ENCODE data around the gene MAP4K5. TPM values are rescaled to one million over a fixed set of nuclear protein-coding genes. Genes with fewer than 3 reads are reported as not detected.
A peak's percentile ranks its signal among the peaks of the same experiment; 100 is the strongest.

MAP4K5 gene
- total RNA-seq, 1 donor: 134 TPM

- H3K36me3 ChIP-seq (ENCODE audit: insufficient read depth, low read length): no peaks in the 10 kb centered on the region
- no peaks in the 10 kb centered on the region for H3K9me3 ChIP-seq (ENCODE audit: low read depth, low read length)
- no peaks in the 10 kb centered on the region for H3K27me3 ChIP-seq (ENCODE audit: insufficient read depth, low read length)
- TF ChIP-seq CTCF (IDR thresholded peaks at IDR 0.05; ENCODE audit: extremely low read depth, low read depth, low read length): no peak
- no peak overlapping the region for H2AFZ ChIP-seq (ENCODE audit: low read length)
- H3K79me2 ChIP-seq (ENCODE audit: insufficient read depth, low read length): peaks cover 94% of the 10 kb centered on the region
- no peak overlapping the region for H3K4me2 ChIP-seq (ENCODE audit: insufficient read depth, low read length)
- H4K20me1 ChIP-seq (ENCODE audit: insufficient read depth, low read length): peaks cover 30% of the 10 kb centered on the region
- H3K4me3 ChIP-seq (ENCODE audit: insufficient read depth, low read length): no peak overlapping the region
- no peak for DNase-seq (ENCODE audit: insufficient read length, low spot score, missing footprints)
- H3K27ac ChIP-seq (ENCODE audit: low read depth, low read length): no peak overlapping the region
- H3K4me1 ChIP-seq (ENCODE audit: insufficient read depth, low read length): peaks cover 34% of the 10 kb centered on the region
Observed at GRCh38 chr14:50524060-50524459, 8.3 kb downstream of the MAP4K5 start.

DNA sequence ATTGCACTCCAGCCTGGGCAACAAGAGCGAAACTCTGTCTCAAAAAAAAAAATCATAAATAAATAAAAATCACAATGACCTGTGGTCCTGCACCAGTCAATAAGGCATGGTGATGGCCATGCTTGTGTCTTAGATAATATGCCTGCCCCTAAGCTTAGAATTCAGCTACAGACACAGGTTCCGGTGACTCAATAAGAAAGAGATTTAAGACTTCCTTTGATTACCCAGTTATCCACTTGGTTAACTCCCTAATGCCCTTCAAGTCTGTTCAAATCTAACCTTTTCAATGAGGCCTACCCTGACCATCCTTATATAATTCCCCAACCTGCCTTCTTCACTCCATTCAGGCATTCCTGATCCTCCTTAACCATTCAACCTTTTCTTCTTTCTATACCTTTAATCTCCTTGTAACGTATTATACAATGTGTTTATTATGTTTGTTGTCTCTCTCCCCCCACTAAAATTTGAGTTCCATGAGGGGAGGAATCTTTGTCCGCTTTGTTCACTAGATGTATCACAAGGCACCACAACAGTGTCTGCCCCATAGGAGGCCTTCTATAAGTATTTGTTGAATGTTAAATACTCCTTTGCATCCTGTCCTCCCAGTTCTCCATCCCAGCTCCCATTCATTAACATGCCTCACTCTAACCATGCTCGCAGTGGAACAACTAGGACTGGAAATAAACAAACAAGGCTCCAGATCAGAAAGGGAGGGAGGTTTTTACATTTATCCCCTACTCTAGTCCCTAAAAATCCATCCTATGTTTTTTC lies 8.9 kb downstream of the MAP4K5 start:
- H3K27ac ChIP-seq (ENCODE audit: low read depth, low read length): no peak overlapping the region
- H2AFZ ChIP-seq (ENCODE audit: low read length): no peak overlapping the region
- H3K79me2 ChIP-seq (ENCODE audit: insufficient read depth, low read length): peaks cover 92% of the 10 kb centered on the region
- no peaks in the 10 kb centered on the region for H3K36me3 ChIP-seq (ENCODE audit: insufficient read depth, low read length)
- no peak for TF ChIP-seq CTCF (IDR thresholded peaks at IDR 0.05; ENCODE audit: extremely low read depth, low read depth, low read length)
- H3K27me3 ChIP-seq (ENCODE audit: insufficient read depth, low read length): no peaks in the 10 kb centered on the region
- no peak overlapping the region for H3K4me2 ChIP-seq (ENCODE audit: insufficient read depth, low read length)
- H3K4me1 ChIP-seq (ENCODE audit: insufficient read depth, low read length): peaks cover 28% of the 10 kb centered on the region
- no peak for DNase-seq (ENCODE audit: insufficient read length, low spot score, missing footprints)
- H3K4me3 ChIP-seq (ENCODE audit: insufficient read depth, low read length): no peak overlapping the region
- peaks cover 33% of the 10 kb centered on the region for H4K20me1 ChIP-seq (ENCODE audit: insufficient read depth, low read length)
- no peaks in the 10 kb centered on the region for H3K9me3 ChIP-seq (ENCODE audit: low read depth, low read length)

DNA sequence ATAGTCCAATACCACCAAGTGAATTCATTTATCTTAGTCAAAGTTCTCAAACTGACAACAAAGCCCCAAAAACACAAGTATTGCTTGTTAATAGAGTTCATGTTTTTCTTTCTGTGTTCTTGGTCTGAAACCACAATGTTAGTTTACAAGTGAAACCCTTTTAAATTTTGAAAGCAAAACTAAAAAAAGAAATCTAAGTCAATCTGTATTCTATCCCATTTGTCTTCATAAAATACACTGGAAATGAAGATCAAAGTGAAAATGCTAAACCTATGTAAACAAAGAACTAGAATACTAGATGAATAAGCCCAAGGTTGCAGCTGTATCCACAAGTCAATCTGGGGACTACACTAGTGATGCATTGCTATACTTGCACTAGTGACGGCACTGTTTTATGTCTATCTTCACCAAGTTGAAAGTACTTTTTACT lies 10.4 kb downstream of the MAP4K5 start:
- H3K79me2 ChIP-seq (ENCODE audit: insufficient read depth, low read length): peaks cover 94% of the 10 kb centered on the region
- TF ChIP-seq CTCF (IDR thresholded peaks at IDR 0.05; ENCODE audit: extremely low read depth, low read depth, low read length): no peak
- no peaks in the 10 kb centered on the region for H3K9me3 ChIP-seq (ENCODE audit: low read depth, low read length)
- peak overlapping the region; percentile 8 for H3K4me3 ChIP-seq (ENCODE audit: insufficient read depth, low read length)
- peaks cover 20% of the 10 kb centered on the region for H3K4me1 ChIP-seq (ENCODE audit: insufficient read depth, low read length)
- no peaks in the 10 kb centered on the region for H3K27me3 ChIP-seq (ENCODE audit: insufficient read depth, low read length)
- no peaks in the 10 kb centered on the region for H3K36me3 ChIP-seq (ENCODE audit: insufficient read depth, low read length)
- H3K27ac ChIP-seq (ENCODE audit: low read depth, low read length): peak overlapping the region; percentile 94
- H3K4me2 ChIP-seq (ENCODE audit: insufficient read depth, low read length): peak overlapping the region; percentile 66
- H2AFZ ChIP-seq (ENCODE audit: low read length): no peak overlapping the region
- peak; percentile 60 for DNase-seq (ENCODE audit: insufficient read length, low spot score, missing footprints)
- peaks cover 38% of the 10 kb centered on the region for H4K20me1 ChIP-seq (ENCODE audit: insufficient read depth, low read length)

DNA sequence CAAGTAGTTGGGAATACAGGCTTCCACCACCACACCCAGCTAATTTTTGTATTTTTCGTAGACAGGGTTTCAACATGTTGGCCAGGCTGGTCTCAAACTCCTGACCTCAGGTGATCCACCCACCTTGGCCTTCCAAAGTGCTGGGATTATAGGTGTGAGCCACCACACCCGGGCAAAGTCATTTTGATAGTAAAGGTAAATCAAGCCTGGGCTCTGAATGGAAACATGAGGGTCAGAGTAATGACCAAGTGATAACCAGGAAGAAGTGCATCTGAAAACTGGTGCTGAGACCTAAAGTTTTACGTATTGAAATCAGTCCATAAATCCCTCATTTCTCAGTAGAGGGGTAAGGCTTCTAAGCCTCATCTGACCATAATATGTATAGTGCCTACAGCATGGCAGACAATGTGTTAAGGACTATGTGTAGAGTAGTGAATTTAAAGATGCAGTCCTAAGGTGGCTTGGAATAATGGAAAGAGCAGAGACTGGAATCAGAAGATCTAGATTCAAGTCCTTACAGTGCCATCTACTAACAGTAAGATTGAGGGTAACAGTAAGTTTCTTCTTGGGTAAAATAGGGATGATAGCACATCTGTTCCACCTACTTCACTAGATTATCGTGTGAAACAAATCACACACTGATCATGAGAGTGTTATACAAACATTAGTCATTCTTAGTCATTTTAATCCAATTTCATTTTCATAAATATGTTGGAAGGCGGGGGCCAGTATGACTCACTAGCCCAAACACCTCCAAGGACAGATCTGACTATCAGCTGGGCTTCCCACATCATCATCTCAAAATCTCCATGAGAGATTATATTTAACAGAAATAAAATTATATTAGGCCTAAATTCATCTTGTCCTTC lies 11.2 kb downstream of the MAP4K5 start:
- no peaks in the 10 kb centered on the region for H3K36me3 ChIP-seq (ENCODE audit: insufficient read depth, low read length)
- no peak overlapping the region for H2AFZ ChIP-seq (ENCODE audit: low read length)
- peak overlapping the region; percentile 66 for H3K4me2 ChIP-seq (ENCODE audit: insufficient read depth, low read length)
- peaks cover 32% of the 10 kb centered on the region for H4K20me1 ChIP-seq (ENCODE audit: insufficient read depth, low read length)
- no peaks in the 10 kb centered on the region for H3K27me3 ChIP-seq (ENCODE audit: insufficient read depth, low read length)
- no peak for TF ChIP-seq CTCF (IDR thresholded peaks at IDR 0.05; ENCODE audit: extremely low read depth, low read depth, low read length)
- peak overlapping the region; percentile 2 for H3K4me3 ChIP-seq (ENCODE audit: insufficient read depth, low read length)
- H3K79me2 ChIP-seq (ENCODE audit: insufficient read depth, low read length): peaks cover 94% of the 10 kb centered on the region
- peak overlapping the region; percentile 94 for H3K27ac ChIP-seq (ENCODE audit: low read depth, low read length)
- no peaks in the 10 kb centered on the region for H3K9me3 ChIP-seq (ENCODE audit: low read depth, low read length)
- peaks cover 20% of the 10 kb centered on the region for H3K4me1 ChIP-seq (ENCODE audit: insufficient read depth, low read length)
- DNase-seq (ENCODE audit: insufficient read length, low spot score, missing footprints): peak; percentile 82

Data from osteoblast (primary cell).